ENCODE measurements around the gene DUSP19. TPM values are rescaled to one million over a fixed set of nuclear protein-coding genes. Genes with fewer than 3 reads are reported as not detected.

Gene DUSP19
- total and polyA plus RNA-seq, 2 of the 8 experiments (the other 6 are each of a cell fraction or from before 2014, with no cell fraction given): 0.73 to 2.3 TPM

DNA sequence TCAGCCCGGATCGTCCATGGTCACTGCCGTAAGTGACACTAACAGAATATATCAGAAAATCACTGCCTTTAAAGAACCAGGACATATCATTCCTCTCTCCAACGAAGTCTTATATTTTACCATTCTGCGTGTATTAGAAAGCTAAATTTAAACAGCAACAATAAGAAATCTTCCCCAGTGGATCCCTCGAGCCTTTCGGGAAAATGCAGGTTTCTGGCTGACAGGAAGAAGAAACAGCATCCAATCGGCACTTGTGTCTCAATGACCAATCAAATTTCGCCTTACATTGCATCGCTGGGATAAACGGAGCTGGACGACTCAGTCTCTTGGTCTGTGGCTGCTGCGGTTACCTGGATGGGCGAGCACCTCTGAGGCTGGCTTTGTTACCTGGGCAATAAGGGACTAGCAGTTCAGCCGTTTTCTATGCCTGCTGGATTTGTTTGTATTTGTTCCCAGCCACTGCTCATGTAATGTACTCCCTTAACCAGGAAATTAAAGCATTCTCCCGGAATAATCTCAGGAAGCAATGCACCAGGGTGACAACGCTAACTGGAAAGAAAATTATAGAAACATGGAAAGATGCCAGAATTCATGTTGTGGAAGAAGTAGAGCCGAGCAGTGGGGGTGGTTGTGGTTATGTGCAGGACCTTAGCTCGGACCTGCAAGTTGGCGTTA is at the start of gene DUSP19 (continued):
- TF ChIP-seq EGR1 (IDR thresholded peaks at IDR 0.05; ENCODE audit: borderline replicate concordance, low read depth, low read length) (no peak), RAD21 (IDR thresholded peaks at IDR 0.05 in 1 of 2, conservative IDR thresholded peaks at IDR 0.05 in 1 of 2; ENCODE audit: low read depth in 2 of 2, low read length in 2 of 2) (peak in 1 of 2 experiments; percentile 12; a peak in 1 of 4 replicates), EP300 (IDR thresholded peaks at IDR 0.05; ENCODE audit: borderline replicate concordance in 1 of 2, low read depth in 2 of 2, low read length in 2 of 2) (no peak), BACH1 (IDR thresholded peaks at IDR 0.05; ENCODE audit: low read length) (no peak), CHD1 (IDR thresholded peaks at IDR 0.05; ENCODE audit: low read depth, low read length) (no peak), KDM1A (IDR thresholded peaks at IDR 0.05; ENCODE audit: borderline replicate concordance, low read length) (no peak), PHF8 (conservative IDR thresholded peaks at IDR 0.05; ENCODE audit: low read depth, low read length) (peak; percentile 47), SIX5 (IDR thresholded peaks at IDR 0.05; ENCODE audit: low read depth, low read length) (no peak), SAP30 (IDR thresholded peaks at IDR 0.05; ENCODE audit: insufficient read depth, insufficient replicate concordance, low read length) (no peak), TEAD4 (IDR thresholded peaks at IDR 0.05; ENCODE audit: low read depth, low read length) (no peak; the same call in 1 of the 2 replicates), JUND (IDR thresholded peaks at IDR 0.05; ENCODE audit: low read length) (no peak), EZH2 (IDR thresholded peaks at IDR 0.05; ENCODE audit: low read depth, low read length, severe bottlenecking) (no peak), SIN3A (conservative IDR thresholded peaks at IDR 0.05 in 1 of 2, IDR thresholded peaks at IDR 0.05 in 1 of 2; ENCODE audit: low read depth in 1 of 2, low read length in 2 of 2) (peak; percentile 45 to 87; a peak in 2 of 4 replicates), KDM5A (IDR thresholded peaks at IDR 0.05; ENCODE audit: low read length) (no peak), SUZ12 (IDR thresholded peaks at IDR 0.05; ENCODE audit: low read length) (no peak), NANOG (IDR thresholded peaks at IDR 0.05; ENCODE audit: insufficient read depth, low read depth, low read length, poor library complexity, severe bottlenecking) (peak; percentile 72), NRF1 (IDR thresholded peaks at IDR 0.05; ENCODE audit: low read depth, low read length) (no peak), CEBPB (IDR thresholded peaks at IDR 0.05; ENCODE audit: low read depth, low read length) (no peak), HDAC6 (IDR thresholded peaks at IDR 0.05; ENCODE audit: low read depth, low read length) (no peak), POLR2A (IDR thresholded peaks at IDR 0.05; ENCODE audit: control extremely low read depth in 1 of 2, low read depth in 2 of 2, low read length in 2 of 2) (peak; percentile 25 to 93), CHD2 (IDR thresholded peaks at IDR 0.05; ENCODE audit: low read length) (peak; percentile 67; the same call in 1 of the 2 replicates), RBBP5 (IDR thresholded peaks at IDR 0.05; ENCODE audit: borderline replicate concordance, low read depth, low read length) (no peak; the same call in 1 of the 2 replicates)
- TF ChIP-seq, protein P1, sequence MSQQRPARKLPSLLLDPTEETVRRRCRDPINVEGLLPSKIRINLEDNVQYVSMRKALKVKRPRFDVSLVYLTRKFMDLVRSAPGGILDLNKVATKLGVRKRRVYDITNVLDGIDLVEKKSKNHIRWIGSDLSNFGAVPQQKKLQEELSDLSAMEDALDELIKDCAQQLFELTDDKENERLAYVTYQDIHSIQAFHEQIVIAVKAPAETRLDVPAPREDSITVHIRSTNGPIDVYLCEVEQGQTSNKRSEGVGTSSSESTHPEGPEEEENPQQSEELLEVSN (IDR thresholded peaks at IDR 0.05): peak; percentile 67; the same call in 1 of the 2 replicates
